Endodermal cell (in vitro differentiated cells): ENCODE data around the gene MYOF. TPM values are rescaled to one million over a fixed set of nuclear protein-coding genes. Genes with fewer than 3 reads are reported as not detected.

Experiments
- DNase-seq: peaks from one replicate; pipeline ENCODE4 v3.0.0-alpha.2; 2017
- H3K27ac ChIP-seq: 2 replicates; pipeline ENCODE4 v1.5.1; 2013; ENCODE audit warnings: mild to moderate bottlenecking, low read depth, low read length, moderate library complexity
- H3K27me3 ChIP-seq: 2 replicates; pipeline ENCODE4 v1.6.1; 2013; ENCODE audit warnings: mild to moderate bottlenecking, low read length, moderate library complexity; ENCODE audit not compliant: insufficient read depth, control insufficient read depth, poor library complexity, severe bottlenecking
- H3K36me3 ChIP-seq: 2 replicates; pipeline ENCODE4 v1.7.0; 2013; ENCODE audit warnings: mild to moderate bottlenecking, low read length, moderate library complexity; ENCODE audit not compliant: control insufficient read depth, insufficient read depth
- H3K4me1 ChIP-seq: one replicate; pipeline ENCODE4 v1.7.0; 2013; ENCODE audit warnings: low read length; ENCODE audit not compliant: control insufficient read depth, insufficient read depth
- H3K4me3 ChIP-seq: 2 replicates; pipeline ENCODE4 v1.5.1; 2013; ENCODE audit warnings: mild to moderate bottlenecking, low read length, moderate library complexity
- H3K9ac ChIP-seq: 2 replicates; pipeline ENCODE4 v1.6.1; 2013; ENCODE audit warnings: mild to moderate bottlenecking, low read length, moderate library complexity; ENCODE audit not compliant: poor library complexity, severe bottlenecking; ENCODE audit errors: extremely low read depth
- H3K9me3 ChIP-seq: 2 replicates; pipeline ENCODE4 v1.6.1; 2013; ENCODE audit warnings: mild to moderate bottlenecking, low read length, moderate library complexity; ENCODE audit not compliant: control insufficient read depth
- H3K27ac Mint-ChIP-seq: 2 replicates; pipeline ENCODE4 v1.8.0; 2020; ENCODE audit warnings: mixed read lengths
- H3K27me3 Mint-ChIP-seq: 2 replicates; pipeline ENCODE4 v1.8.0; 2021; ENCODE audit warnings: mild to moderate bottlenecking, mixed read lengths; ENCODE audit not compliant: insufficient read depth
- H3K36me3 Mint-ChIP-seq: 2 replicates; pipeline ENCODE4 v1.8.0; 2020; ENCODE audit warnings: low read depth, mixed read lengths
- H3K4me1 Mint-ChIP-seq: 2 replicates; pipeline ENCODE4 v1.8.0; 2020; ENCODE audit warnings: mixed read lengths
- H3K4me3 Mint-ChIP-seq: 2 replicates; pipeline ENCODE4 v1.8.0; 2020; ENCODE audit warnings: mild to moderate bottlenecking, moderate library complexity, mixed read lengths
- H3K9me3 Mint-ChIP-seq: 2 replicates; pipeline ENCODE4 v1.8.0; 2020; ENCODE audit warnings: mild to moderate bottlenecking, mixed read lengths
- WGBS, 2 experiments: methylation state at CpG; one replicate each; pipeline versions ENCODE4 v1.1.5 to v1.1.7; 2013; ENCODE audit warnings: missing lambda C conversion rate in 2 of 2, mixed read lengths in 1 of 2; ENCODE audit not compliant: insufficient coverage in 1 of 2, insufficient read length in 1 of 2; 5-methylcytosine and 5-hydroxymethylcytosine counted together
- total RNA-seq, 2 donors: library from RNA; stranded (reverse); fragmentation: NEBNext Ultra II Directional in 1 of 2; extraction: Animal tissue kit (Norgen Biotek cat#: 25700) in 1 of 2; gene quantifications; 2 replicates in 1 of 2; 3 replicates in 1 of 2; pipeline ENCODE4 v1.2.1, GENCODE V29; 2021
- TF ChIP-seq, protein P1 (sequence below): fragments of 200-600 bp; sonication (generic); conservative IDR thresholded peaks from 2 replicates; pipeline ENCODE4 v1.5.0; 2021; ENCODE audit warnings: antibody characterized with exemption, mild to moderate bottlenecking

The MYOF gene
- total RNA-seq, 2 donors from 2014 or later, result 37.4 to 93.8 TPM

DNA sequence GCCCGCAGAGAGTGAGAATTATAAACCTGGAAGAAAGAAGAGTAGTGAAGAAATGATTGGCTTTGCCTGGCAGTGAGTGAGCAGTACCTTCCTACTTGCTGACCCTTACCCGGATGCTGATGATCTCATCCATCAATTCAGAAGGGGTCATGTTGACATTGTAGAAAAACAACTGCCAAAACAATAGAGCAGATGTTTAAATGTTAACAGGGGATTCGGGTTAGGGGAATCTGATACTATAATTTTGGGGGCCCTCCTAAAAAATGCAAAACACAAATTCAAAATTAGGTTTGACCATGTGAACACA, 78.1 kb downstream of the MYOF start:
- Mint-ChIP-seq H3K36me3 (peaks cover 43% of the 10 kb centered on the region), H3K9me3 (no peaks in the 10 kb centered on the region), H3K27ac (no peak overlapping the region), H3K4me3 (no peak overlapping the region), H3K4me1 (peaks cover 33% of the 10 kb centered on the region), H3K27me3 (no peaks in the 10 kb centered on the region)
- Histone ChIP-seq H3K4me3 (no peak overlapping the region), H3K36me3 (peaks cover 87% of the 10 kb centered on the region), H3K9me3 (no peaks in the 10 kb centered on the region), H3K27ac (no peak overlapping the region), H3K27me3 (no peaks in the 10 kb centered on the region), H3K4me1 (peaks cover 2% of the 10 kb centered on the region), H3K9ac (no peak overlapping the region)
- 75 to 96% methylated on average over 1 to 3 of the region's 3 CpGs for WGBS, 2 experiments
- no peak for DNase-seq
- TF ChIP-seq, protein P1, sequence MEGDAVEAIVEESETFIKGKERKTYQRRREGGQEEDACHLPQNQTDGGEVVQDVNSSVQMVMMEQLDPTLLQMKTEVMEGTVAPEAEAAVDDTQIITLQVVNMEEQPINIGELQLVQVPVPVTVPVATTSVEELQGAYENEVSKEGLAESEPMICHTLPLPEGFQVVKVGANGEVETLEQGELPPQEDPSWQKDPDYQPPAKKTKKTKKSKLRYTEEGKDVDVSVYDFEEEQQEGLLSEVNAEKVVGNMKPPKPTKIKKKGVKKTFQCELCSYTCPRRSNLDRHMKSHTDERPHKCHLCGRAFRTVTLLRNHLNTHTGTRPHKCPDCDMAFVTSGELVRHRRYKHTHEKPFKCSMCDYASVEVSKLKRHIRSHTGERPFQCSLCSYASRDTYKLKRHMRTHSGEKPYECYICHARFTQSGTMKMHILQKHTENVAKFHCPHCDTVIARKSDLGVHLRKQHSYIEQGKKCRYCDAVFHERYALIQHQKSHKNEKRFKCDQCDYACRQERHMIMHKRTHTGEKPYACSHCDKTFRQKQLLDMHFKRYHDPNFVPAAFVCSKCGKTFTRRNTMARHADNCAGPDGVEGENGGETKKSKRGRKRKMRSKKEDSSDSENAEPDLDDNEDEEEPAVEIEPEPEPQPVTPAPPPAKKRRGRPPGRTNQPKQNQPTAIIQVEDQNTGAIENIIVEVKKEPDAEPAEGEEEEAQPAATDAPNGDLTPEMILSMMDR, result no peak

DNA sequence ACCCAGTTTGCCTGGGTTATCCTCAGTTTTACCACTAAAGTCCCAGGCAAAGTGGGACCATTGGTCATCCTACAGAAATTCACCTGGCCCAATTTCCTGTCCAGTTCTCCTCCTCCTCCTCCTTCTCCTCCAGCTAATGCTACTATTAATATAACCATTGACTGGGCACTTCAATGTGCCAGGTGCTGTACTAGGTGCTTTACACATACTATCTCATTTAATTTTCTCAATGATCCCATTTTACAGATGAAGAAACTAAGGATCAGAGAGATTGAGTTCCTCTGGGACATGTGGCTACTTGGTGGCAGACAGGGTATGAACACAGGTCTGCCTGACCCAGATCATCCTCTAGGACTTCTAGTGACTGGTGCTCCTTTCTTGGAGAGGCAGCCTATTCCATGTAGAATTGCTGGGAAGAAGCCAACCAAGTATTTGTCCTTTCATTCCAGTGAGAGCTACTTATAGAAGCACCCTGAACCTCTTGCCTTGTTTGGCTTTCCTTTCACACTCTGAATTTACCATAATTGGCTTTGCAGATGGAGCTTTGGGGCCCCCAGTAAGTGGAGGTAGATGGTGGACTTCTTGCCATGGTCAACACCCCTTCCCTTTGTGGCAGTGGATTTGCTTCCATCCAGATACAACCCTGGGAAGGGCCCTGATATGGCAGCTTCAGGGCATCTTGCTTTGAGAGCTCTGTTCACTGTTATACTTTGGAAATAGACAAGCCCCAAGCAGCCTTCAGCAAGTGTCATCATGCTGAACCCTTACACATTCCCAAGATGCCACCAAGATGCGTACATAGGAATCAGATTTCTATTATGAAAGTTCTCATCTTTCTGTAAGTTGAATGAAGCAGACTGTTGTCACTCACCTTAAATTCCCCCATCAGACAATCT, 78.7 kb downstream of the MYOF start:
- no peak overlapping the region for H3K9ac ChIP-seq
- H3K4me3 Mint-ChIP-seq, result no peak overlapping the region
- H3K9me3 ChIP-seq, result no peaks in the 10 kb centered on the region
- DNase-seq, result peak; percentile 35
- no peak overlapping the region for H3K27ac Mint-ChIP-seq
- peaks cover 8% of the 10 kb centered on the region for H3K4me1 ChIP-seq
- no peaks in the 10 kb centered on the region for H3K27me3 ChIP-seq
- H3K4me3 ChIP-seq, result no peak overlapping the region
- H3K27ac ChIP-seq, result no peak overlapping the region
- H3K36me3 Mint-ChIP-seq, result peaks cover 40% of the 10 kb centered on the region
- peaks cover 37% of the 10 kb centered on the region for H3K4me1 Mint-ChIP-seq
- peaks cover 89% of the 10 kb centered on the region for H3K36me3 ChIP-seq
- TF ChIP-seq, protein P1, result no peak
- 91 to 100% methylated on average over 1 of the region's 1 CpG for WGBS, 2 experiments
- no peaks in the 10 kb centered on the region for H3K27me3 Mint-ChIP-seq
- no peaks in the 10 kb centered on the region for H3K9me3 Mint-ChIP-seq

DNA sequence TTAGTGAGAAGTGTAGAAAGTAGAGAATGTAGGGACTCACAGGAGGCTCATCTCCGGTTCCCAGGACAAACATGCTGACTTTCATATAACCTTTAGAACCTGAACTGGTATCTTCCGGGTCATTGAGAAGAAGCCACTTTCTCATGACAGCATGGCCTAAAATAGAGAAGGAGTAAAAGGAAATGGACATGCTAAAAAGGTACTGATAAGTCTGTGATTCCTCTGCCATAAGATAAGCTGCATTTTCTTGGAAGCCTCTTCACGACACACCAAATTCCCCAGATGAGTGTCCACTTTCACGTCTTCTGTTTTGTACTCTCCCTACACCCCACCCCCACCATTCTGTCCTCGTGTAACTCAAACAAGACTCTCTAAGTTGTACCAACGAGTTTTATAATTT, 79.9 kb downstream of the MYOF start:
- Histone ChIP-seq H3K27ac (no peak overlapping the region), H3K9me3 (no peaks in the 10 kb centered on the region)
- peaks cover 3% of the 10 kb centered on the region for H3K27me3 Mint-ChIP-seq

More for the DNA sequence above, 79.9 kb downstream of the MYOF start:
- peaks cover 9% of the 10 kb centered on the region for H3K4me1 ChIP-seq
- no peak for DNase-seq
- TF ChIP-seq, protein P1, result no peak
- H3K4me1 Mint-ChIP-seq, result peaks cover 47% of the 10 kb centered on the region
- H3K9me3 Mint-ChIP-seq, result no peaks in the 10 kb centered on the region
- H3K27ac Mint-ChIP-seq, result no peak overlapping the region
- no peaks in the 10 kb centered on the region for H3K27me3 ChIP-seq
- no peak overlapping the region for H3K4me3 ChIP-seq
- WGBS, 2 experiments, result 85 to 100% methylated on average over 2 to 5 of the region's 6 CpGs
- H3K4me3 Mint-ChIP-seq, result no peak overlapping the region
- no peak overlapping the region for H3K9ac ChIP-seq
- peaks cover 81% of the 10 kb centered on the region for H3K36me3 ChIP-seq
- peaks cover 36% of the 10 kb centered on the region for H3K36me3 Mint-ChIP-seq
